A673 (cell line): Measurements from ENCODE around the gene SMIM45.

ENCODE experiments used
- EZH2 ChIP-seq: fragments of 200-600 bp; sonication (generic); IDR thresholded peaks from 2 replicates; pipeline ENCODE4 v1.6.1; 2017; ENCODE audit warnings: borderline replicate concordance, low read depth, mild to moderate bottlenecking, mixed read lengths, antibody characterized with exemption, low read length; ENCODE audit not compliant: poor library complexity, severe bottlenecking
- TF ChIP-seq, protein P1 (sequence below): fragments of 300-800, 200-600 bp; sonication (generic); conservative IDR thresholded peaks from 2 replicates; pipeline ENCODE4 v1.5.1; 2017; ENCODE audit warnings: low read depth, mild to moderate bottlenecking, antibody characterized with exemption, low read length, moderate library complexity, mixed read lengths

DNA sequence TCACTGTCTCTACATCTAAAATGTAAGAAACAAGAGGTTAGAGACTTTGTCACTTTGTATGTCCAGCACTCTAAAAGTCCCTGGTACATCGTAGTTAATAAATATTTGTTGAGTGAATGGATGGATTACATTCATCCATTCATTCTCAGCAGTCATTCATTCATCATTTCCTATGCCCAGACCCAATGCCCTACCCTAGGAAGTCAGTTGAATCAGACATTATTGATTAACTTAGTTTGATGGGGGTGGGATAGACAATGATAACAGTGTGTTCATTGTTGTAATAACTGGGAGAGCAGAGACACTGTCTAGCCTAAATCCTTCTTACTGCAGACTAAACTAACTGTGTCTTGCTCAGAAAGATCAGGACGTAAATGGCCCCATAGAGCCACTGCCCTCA, 3.8 kb upstream of the SMIM45 start:
- TF ChIP-seq, protein P1, sequence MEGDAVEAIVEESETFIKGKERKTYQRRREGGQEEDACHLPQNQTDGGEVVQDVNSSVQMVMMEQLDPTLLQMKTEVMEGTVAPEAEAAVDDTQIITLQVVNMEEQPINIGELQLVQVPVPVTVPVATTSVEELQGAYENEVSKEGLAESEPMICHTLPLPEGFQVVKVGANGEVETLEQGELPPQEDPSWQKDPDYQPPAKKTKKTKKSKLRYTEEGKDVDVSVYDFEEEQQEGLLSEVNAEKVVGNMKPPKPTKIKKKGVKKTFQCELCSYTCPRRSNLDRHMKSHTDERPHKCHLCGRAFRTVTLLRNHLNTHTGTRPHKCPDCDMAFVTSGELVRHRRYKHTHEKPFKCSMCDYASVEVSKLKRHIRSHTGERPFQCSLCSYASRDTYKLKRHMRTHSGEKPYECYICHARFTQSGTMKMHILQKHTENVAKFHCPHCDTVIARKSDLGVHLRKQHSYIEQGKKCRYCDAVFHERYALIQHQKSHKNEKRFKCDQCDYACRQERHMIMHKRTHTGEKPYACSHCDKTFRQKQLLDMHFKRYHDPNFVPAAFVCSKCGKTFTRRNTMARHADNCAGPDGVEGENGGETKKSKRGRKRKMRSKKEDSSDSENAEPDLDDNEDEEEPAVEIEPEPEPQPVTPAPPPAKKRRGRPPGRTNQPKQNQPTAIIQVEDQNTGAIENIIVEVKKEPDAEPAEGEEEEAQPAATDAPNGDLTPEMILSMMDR, result no peak
- TF ChIP-seq EZH2, result no peak
